Keratinocyte (primary cell): ENCODE data around the gene LRRC71. TPM values are rescaled to one million over a fixed set of nuclear protein-coding genes. Genes with fewer than 3 reads are reported as not detected.

ENCODE experiments used
- DNase-seq: peaks from one replicate; pipeline ENCODE4 v3.0.0-alpha.2; 2011; ENCODE audit warnings: low read depth, missing footprints, low spot score
- FAIRE-seq: peaks from 2 replicates; lab custom pipeline; 2011; peaks lifted over from hg19 to GRCh38; lab: Jason Lieb, UNC
- H2AFZ ChIP-seq: 2 replicates; pipeline ENCODE4 v1.6.0; 2012; ENCODE audit warnings: low read length, control low read depth, inconsistent platforms; ENCODE audit not compliant: control insufficient read depth
- H3K27ac ChIP-seq: 2 replicates; pipeline ENCODE4 v1.5.1; 2011; ENCODE audit warnings: low read length; ENCODE audit not compliant: control insufficient read depth, insufficient read depth
- H3K27me3 ChIP-seq: 3 replicates; pipeline ENCODE4 v1.6.0; 2011; ENCODE audit warnings: low read length; ENCODE audit not compliant: control insufficient read depth, insufficient read depth; ENCODE audit errors: extremely low read depth
- H3K36me3 ChIP-seq, 2 experiments: 2 replicates in 1 of 2; 3 replicates in 1 of 2; pipeline ENCODE4 v1.5.1; 2011; ENCODE audit warnings: low read length in 2 of 2, mild to moderate bottlenecking in 1 of 2; ENCODE audit not compliant: control insufficient read depth in 2 of 2, insufficient read depth in 2 of 2; ENCODE audit errors: extremely low read depth in 1 of 2
- H3K4me1 ChIP-seq: 3 replicates; pipeline ENCODE4 v1.5.1; 2011; ENCODE audit warnings: low read length; ENCODE audit not compliant: control insufficient read depth, insufficient read depth; ENCODE audit errors: extremely low read depth
- H3K4me2 ChIP-seq: 3 replicates; pipeline ENCODE4 v1.6.0; 2011; ENCODE audit warnings: low read depth, low read length; ENCODE audit not compliant: control insufficient read depth, insufficient read depth; ENCODE audit errors: extremely low read depth
- H3K4me3 ChIP-seq, 3 experiments: fragments of 200-600 bp in 1 of 3; sonication (generic) in 1 of 3; 2 replicates in 2 of 3; 3 replicates in 1 of 3; pipeline ENCODE4 v1.5.1; 2011 to 2016; ENCODE audit warnings: low read length in 3 of 3, mild to moderate bottlenecking in 3 of 3, control low read depth in 2 of 3, inconsistent platforms in 1 of 3, low read depth in 1 of 3, mixed read lengths in 1 of 3, mixed run types in 1 of 3, moderate library complexity in 1 of 3; ENCODE audit not compliant: control insufficient read depth in 2 of 3, insufficient read depth in 2 of 3; ENCODE audit errors: extremely low read depth in 1 of 3
- H3K79me2 ChIP-seq: 2 replicates; pipeline ENCODE4 v1.6.0; 2012; ENCODE audit warnings: low read length; ENCODE audit not compliant: control insufficient read depth, insufficient read depth
- H3K9ac ChIP-seq: 3 replicates; pipeline ENCODE4 v1.6.0; 2011; ENCODE audit warnings: low read length; ENCODE audit not compliant: control insufficient read depth, insufficient read depth; ENCODE audit errors: extremely low read depth
- H3K9me1 ChIP-seq: 3 replicates; pipeline ENCODE4 v1.6.0; 2011; ENCODE audit warnings: low read length; ENCODE audit not compliant: control insufficient read depth, insufficient read depth; ENCODE audit errors: extremely low read depth
- H3K9me3 ChIP-seq: 2 replicates; pipeline ENCODE4 v1.5.1; 2012; ENCODE audit warnings: low read depth, low read length; ENCODE audit not compliant: control insufficient read depth
- H4K20me1 ChIP-seq: 3 replicates; pipeline ENCODE4 v1.6.0; 2011; ENCODE audit warnings: low read length; ENCODE audit not compliant: control insufficient read depth, insufficient read depth; ENCODE audit errors: extremely low read depth
- CTCF ChIP-seq, 3 experiments: IDR thresholded peaks in 1 of 3; conservative IDR thresholded peaks in 1 of 3; optimal IDR thresholded peaks in 1 of 3; 2 replicates in 2 of 3; 3 replicates in 1 of 3; pipeline versions ENCODE3 to v1.5.1; 2011; ENCODE audit warnings: low read length in 3 of 3, mild to moderate bottlenecking in 3 of 3, moderate library complexity in 2 of 3, control low read depth in 1 of 3, inconsistent platforms in 1 of 3; ENCODE audit not compliant: insufficient read depth in 2 of 3; ENCODE audit errors: extremely low read depth in 1 of 3
- EZH2 ChIP-seq: IDR thresholded peaks from one replicate; pipeline ENCODE4 v1.6.1; 2012; ENCODE audit warnings: inconsistent platforms, mild to moderate bottlenecking, low read length, moderate library complexity
- dilution Hi-C: fragments of 300-500 bp; cut with MboI; formaldehyde crosslinking; loops from one replicate; pipeline ENCODE4 v1.7.0; 2020; ENCODE audit warnings: low sequenced_read_pairs; ENCODE audit not compliant: extremely low pct_ligation_motif_present
- polyA plus RNA-seq, 5 experiments: library from polyadenylated mRNA; depleted of rRNA in 3 of 5; stranded (reverse) in 3 of 5; stranded (forward) in 1 of 5; unstranded in 1 of 5; fragments of >200 nt; gene quantifications; 1 replicate in 1 of 5; 2 replicates in 3 of 5; 3 replicates in 1 of 5; pipeline versions ENCODE4 v1.2.1 to v1.2.3, GENCODE V29; 2011 to 2012; ENCODE audit warnings: missing spikeins in 2 of 5, low read depth in 1 of 5, low replicate concordance in 1 of 5

Gene LRRC71
- polyA plus RNA-seq, 1 donor (not counting 4 experiments of a cell fraction or from before 2014, with no cell fraction given): not detected

- no peak overlapping the region for H3K27ac ChIP-seq
- H3K79me2 ChIP-seq: no peaks in the 10 kb centered on the region
- no peaks in the 10 kb centered on the region for H3K9me3 ChIP-seq
- FAIRE-seq: no peak
- DNase-seq: no peak
- H3K9ac ChIP-seq: no peak overlapping the region
- no peak overlapping the region for H3K4me2 ChIP-seq
- no peak for TF ChIP-seq CTCF (optimal IDR thresholded peaks at IDR 0.05 in 1 of 3, IDR thresholded peaks at IDR 0.05 in 1 of 3, conservative IDR thresholded peaks at IDR 0.05 in 1 of 3; ENCODE audit: extremely low read depth in 1 of 3, insufficient read depth in 2 of 3, low read length in 3 of 3)
- TF ChIP-seq EZH2: no peak
- H3K9me1 ChIP-seq: no peaks in the 10 kb centered on the region
- no peaks in the 10 kb centered on the region for H3K36me3 ChIP-seq
- no peak overlapping the region for H3K4me3 ChIP-seq
- H2AFZ ChIP-seq: no peak overlapping the region
- dilution Hi-C loops: no loop called here
- peaks cover 29% of the 10 kb centered on the region for H3K4me1 ChIP-seq
- H4K20me1 ChIP-seq: no peaks in the 10 kb centered on the region
- no peaks in the 10 kb centered on the region for H3K27me3 ChIP-seq
Measured at GRCh38 chr1:156900896-156901589, 19.4 kb upstream of the LRRC71 start.

DNA sequence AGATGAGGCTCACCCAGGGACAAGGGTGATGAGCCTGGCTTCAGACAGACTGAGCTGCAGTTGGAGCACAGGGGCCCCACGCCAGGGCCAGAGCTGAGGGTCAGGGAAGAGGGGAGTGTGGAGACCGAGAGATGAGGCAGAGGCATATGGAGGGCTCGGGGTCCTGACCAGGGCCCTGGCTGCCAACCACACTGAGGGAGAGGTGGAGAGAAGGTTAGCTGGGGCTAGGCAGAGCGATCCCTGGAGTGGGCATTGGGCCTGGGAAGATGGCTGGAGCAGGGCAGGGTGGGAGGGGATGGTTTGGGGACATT is 18.9 kb upstream of the LRRC71 start:
- Histone ChIP-seq H3K36me3 (no peaks in the 10 kb centered on the region), H3K27me3 (no peaks in the 10 kb centered on the region), H3K9me1 (no peaks in the 10 kb centered on the region), H3K27ac (no peak overlapping the region), H3K9ac (no peak overlapping the region), H4K20me1 (no peaks in the 10 kb centered on the region), H3K4me2 (no peak overlapping the region), H3K4me3 (no peak overlapping the region), H2AFZ (no peak overlapping the region), H3K79me2 (no peaks in the 10 kb centered on the region), H3K4me1 (peaks cover 24% of the 10 kb centered on the region), H3K9me3 (no peaks in the 10 kb centered on the region)
- TF ChIP-seq EZH2: no peak
- TF ChIP-seq CTCF (optimal IDR thresholded peaks at IDR 0.05 in 1 of 3, IDR thresholded peaks at IDR 0.05 in 1 of 3, conservative IDR thresholded peaks at IDR 0.05 in 1 of 3; ENCODE audit: extremely low read depth in 1 of 3, insufficient read depth in 2 of 3, low read length in 3 of 3): no peak
- dilution Hi-C loops: no loop called here
- no peak for DNase-seq
- FAIRE-seq: no peak
